Mammary epithelial cell (primary cell): Measurements from ENCODE around the gene SYCN.

ENCODE experiments used
- CTCF ChIP-seq, 2 donors: IDR thresholded peaks in 1 of 2; conservative IDR thresholded peaks in 1 of 2; 2 replicates each; pipeline ENCODE4 v1.5.1; 2011 to 2012; ENCODE audit warnings: inconsistent platforms in 2 of 2, low read length in 2 of 2, mild to moderate bottlenecking in 2 of 2, control low read depth in 1 of 2, low read depth in 1 of 2; ENCODE audit not compliant: insufficient read depth in 1 of 2; ENCODE audit errors: extremely low read depth in 1 of 2
- EZH2 ChIP-seq: IDR thresholded peaks from 2 replicates; pipeline ENCODE4 v1.6.1; 2012; ENCODE audit warnings: low read length, inconsistent platforms, borderline replicate concordance

DNA sequence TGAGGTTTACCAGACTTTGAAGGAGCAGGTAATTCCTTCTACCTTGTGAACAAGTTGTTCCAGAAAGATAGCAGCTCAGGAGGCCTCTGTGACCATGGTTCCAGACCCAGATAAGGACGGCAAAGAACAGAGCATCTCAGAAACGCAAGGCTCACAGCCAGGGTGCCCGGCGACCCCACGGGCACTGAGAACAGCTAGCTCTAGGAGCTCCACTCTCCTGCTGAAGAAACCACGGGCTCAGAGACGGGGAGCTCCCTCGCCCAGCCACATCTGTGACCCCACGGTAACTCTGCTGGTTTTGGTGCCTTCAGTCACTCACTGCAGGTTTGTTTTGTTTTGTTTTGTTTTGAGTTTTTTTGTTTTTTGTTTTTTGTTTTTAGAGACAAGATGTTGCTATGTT is 23.3 kb downstream of the SYCN start:
- TF ChIP-seq CTCF (conservative IDR thresholded peaks at IDR 0.05 in 1 of 2, IDR thresholded peaks at IDR 0.05 in 1 of 2; ENCODE audit: extremely low read depth in 1 of 2, insufficient read depth in 1 of 2, low read depth in 1 of 2, low read length in 2 of 2): no peak
- no peak for TF ChIP-seq EZH2
